HEK293T (cell line): ENCODE results near the gene LUC7L3.

ENCODE experiments used
- CTCF ChIA-PET: fragments of 350-600 bp; formaldehyde crosslinking; extraction: SDS; loops from one replicate; lab custom pipeline; 2021; ENCODE audit warnings: antibody characterized with exemption, inconsistent platforms; lab: Yijun Ruan, JAX
- POLR2A ChIA-PET: fragments of 350-600 bp; formaldehyde crosslinking; extraction: SDS; loops from one replicate; lab custom pipeline; 2020; ENCODE audit warnings: antibody characterized with exemption, inconsistent platforms; lab: Yijun Ruan, JAX
- DNase-seq: peaks from one replicate; pipeline ENCODE4 v3.0.0; 2012; ENCODE audit warnings: mixed read lengths; ENCODE audit errors: extremely low spot score
- ARNT ChIP-seq: fragments of 450-650 bp; IDR thresholded peaks from 2 replicates; pipeline ENCODE4 v1.6.1; 2017; ENCODE audit warnings: mild to moderate bottlenecking
- BHLHE40 ChIP-seq: fragments of 450-650 bp; IDR thresholded peaks from 2 replicates; pipeline ENCODE4 v1.6.1; 2016; ENCODE audit warnings: mild to moderate bottlenecking, moderate library complexity, borderline replicate concordance
- CTBP1 ChIP-seq: fragments of 450-650 bp; IDR thresholded peaks from 2 replicates; pipeline ENCODE4 v1.6.1; 2016; ENCODE audit warnings: borderline replicate concordance
- ELF4 ChIP-seq: fragments of 450-650 bp; IDR thresholded peaks from 2 replicates; pipeline ENCODE4 v1.6.1; 2017; ENCODE audit warnings: antibody characterized with exemption
- FOXA1 ChIP-seq: fragments of 450-650 bp; IDR thresholded peaks from 2 replicates; pipeline ENCODE4 v1.6.1; 2016; ENCODE audit warnings: mild to moderate bottlenecking
- FOXK2 ChIP-seq: fragments of 450-650 bp; IDR thresholded peaks from 2 replicates; pipeline ENCODE4 v1.6.1; 2016; ENCODE audit warnings: mild to moderate bottlenecking
- FOXM1 ChIP-seq: fragments of 450-650 bp; IDR thresholded peaks from 2 replicates; pipeline ENCODE4 v1.6.1; 2017; ENCODE audit warnings: mild to moderate bottlenecking, borderline replicate concordance
- HDGF ChIP-seq: fragments of 450-650 bp; IDR thresholded peaks from 2 replicates; pipeline ENCODE4 v1.6.1; 2017; ENCODE audit warnings: antibody characterized with exemption, borderline replicate concordance
- L3MBTL2 ChIP-seq: fragments of 450-650 bp; conservative IDR thresholded peaks from 2 replicates; pipeline ENCODE4 v1.6.1; 2016; ENCODE audit warnings: mild to moderate bottlenecking
- LEF1 ChIP-seq: fragments of 450-650 bp; IDR thresholded peaks from 2 replicates; pipeline ENCODE4 v1.6.1; 2017; ENCODE audit warnings: mild to moderate bottlenecking, borderline replicate concordance
- NFRKB ChIP-seq: fragments of 450-650 bp; IDR thresholded peaks from 2 replicates; pipeline ENCODE4 v1.6.1; 2016; ENCODE audit warnings: mild to moderate bottlenecking, moderate library complexity
- PKNOX1 ChIP-seq: fragments of 450-650 bp; IDR thresholded peaks from 2 replicates; pipeline ENCODE4 v1.6.1; 2016
- SP1 ChIP-seq: fragments of 450-650 bp; IDR thresholded peaks from 2 replicates; pipeline ENCODE4 v1.6.1; 2017
- SUZ12 ChIP-seq: fragments of 450-650 bp; IDR thresholded peaks from 2 replicates; pipeline ENCODE4 v1.6.1; 2016; ENCODE audit warnings: mild to moderate bottlenecking
- TARDBP ChIP-seq: fragments of 450-650 bp; IDR thresholded peaks from 2 replicates; pipeline ENCODE4 v1.6.1; 2016
- ZNF384 ChIP-seq: fragments of 450-650 bp; IDR thresholded peaks from 2 replicates; pipeline ENCODE4 v1.6.1; 2016

The LUC7L3 gene

DNA sequence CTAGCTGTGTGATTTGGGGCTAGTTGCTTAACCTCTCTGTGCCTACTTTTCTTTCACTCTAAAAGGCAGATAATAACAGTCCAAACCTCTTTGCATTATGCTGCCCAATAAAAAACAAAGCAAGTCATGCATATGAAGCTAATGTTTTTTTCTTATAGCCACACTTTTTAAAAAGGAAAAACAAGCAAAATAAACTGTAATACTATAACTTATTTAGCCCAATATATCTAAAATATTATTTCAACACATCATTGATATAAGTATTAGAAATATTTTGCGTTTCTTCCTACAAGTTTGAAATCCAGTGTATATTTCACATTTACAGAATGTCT, 34.1 kb upstream of the LUC7L3 start:
- POLR2A ChIA-PET, result interaction anchor here (1.1 to 1.5 kb wide), 2 partner anchors 21 to 77 kb away, joined by 3 to 4 read pairs; no protein-coding TSS in a partner anchor
- no peak for DNase-seq
- TF ChIP-seq NFRKB (no peak), L3MBTL2 (no peak), SP1 (no peak)
- CTCF ChIA-PET, result interaction anchor here (1.1 to 1.3 kb wide), 3 partner anchors 10 to 134 kb away, joined by 3 to 6 read pairs (median 3); no protein-coding TSS in a partner anchor

- POLR2A ChIA-PET, result interaction anchor here (1.1 kb wide), 1 partner anchor 77 kb away, joined by 3 read pairs; no protein-coding TSS in a partner anchor
- DNase-seq, result no peak
- no peak for TF ChIP-seq ARNT
- TF ChIP-seq NFRKB, result no peak
- no peak for TF ChIP-seq FOXK2
- no peak for TF ChIP-seq ELF4
- TF ChIP-seq ZNF384, result no peak
- TF ChIP-seq HDGF, result no peak
- TF ChIP-seq FOXM1, result no peak
- TF ChIP-seq TARDBP, result no peak
- CTCF ChIA-PET, result interaction anchor here (1.1 to 1.3 kb wide), 3 partner anchors 9 to 135 kb away, joined by 3 to 6 read pairs (median 3); no protein-coding TSS in a partner anchor
Measured at GRCh38 chr17:50685691-50686493, 33.5 kb upstream of the LUC7L3 start.

DNA sequence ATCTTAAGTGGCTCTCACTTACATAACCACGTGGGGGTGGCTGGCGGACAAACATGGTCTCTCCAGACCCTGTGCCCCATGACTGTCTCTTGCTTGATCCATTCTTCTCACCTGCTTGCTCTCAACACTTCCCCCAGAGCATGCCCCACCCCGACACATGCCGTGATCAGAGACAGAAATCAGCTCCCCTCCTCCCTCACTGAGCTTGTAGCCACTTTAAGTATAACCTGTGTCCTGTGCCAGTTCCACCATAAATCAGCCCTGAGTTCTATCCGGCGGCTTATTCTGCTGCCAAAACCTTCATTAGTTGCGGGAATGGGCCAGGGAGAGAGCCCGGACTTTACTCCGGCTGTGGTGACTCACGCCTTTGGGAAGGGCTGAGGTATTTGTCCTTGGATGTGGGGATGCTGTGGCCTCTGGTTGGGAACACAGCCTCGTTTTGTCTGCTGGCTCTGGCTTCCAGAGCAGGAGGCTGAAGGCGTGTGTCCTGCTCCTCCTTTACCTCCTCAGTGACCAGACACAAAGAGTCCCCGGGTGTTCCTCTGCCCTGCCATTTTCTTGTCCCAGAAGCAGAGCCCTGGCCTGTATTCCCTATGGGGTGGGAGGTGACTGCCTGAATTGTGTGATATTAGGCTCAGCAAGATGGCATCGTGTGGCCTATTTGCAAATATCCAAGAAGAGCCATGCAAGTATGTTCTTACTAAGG, 32.8 kb upstream of the LUC7L3 start:
- no peak for DNase-seq
- CTCF ChIA-PET, result interaction anchor here (1.1 kb wide), 1 partner anchor 136 kb away, joined by 3 read pairs; no protein-coding TSS in a partner anchor

GRCh38 chr17:50687200-50688066, 32.0 kb upstream of the LUC7L3 start:
- DNase-seq, result no peak
- TF ChIP-seq FOXK2 (no peak), ZNF384 (no peak), HDGF (no peak), TARDBP (no peak), SUZ12 (no peak), BHLHE40 (no peak), LEF1 (no peak), SP1 (no peak)
- ChIA-PET POLR2A (no interaction called here), CTCF (no interaction called here)

More for the DNA sequence above, 32.8 kb upstream of the LUC7L3 start:
- POLR2A ChIA-PET, result no interaction called here
- TF ChIP-seq SP1 (no peak), ARNT (no peak), FOXK2 (no peak), LEF1 (no peak), FOXM1 (no peak), CTBP1 (no peak), L3MBTL2 (no peak), NFRKB (no peak), FOXA1 (no peak), TARDBP (no peak), ELF4 (no peak), BHLHE40 (no peak), ZNF384 (no peak), HDGF (no peak), PKNOX1 (no peak), SUZ12 (no peak)

DNA sequence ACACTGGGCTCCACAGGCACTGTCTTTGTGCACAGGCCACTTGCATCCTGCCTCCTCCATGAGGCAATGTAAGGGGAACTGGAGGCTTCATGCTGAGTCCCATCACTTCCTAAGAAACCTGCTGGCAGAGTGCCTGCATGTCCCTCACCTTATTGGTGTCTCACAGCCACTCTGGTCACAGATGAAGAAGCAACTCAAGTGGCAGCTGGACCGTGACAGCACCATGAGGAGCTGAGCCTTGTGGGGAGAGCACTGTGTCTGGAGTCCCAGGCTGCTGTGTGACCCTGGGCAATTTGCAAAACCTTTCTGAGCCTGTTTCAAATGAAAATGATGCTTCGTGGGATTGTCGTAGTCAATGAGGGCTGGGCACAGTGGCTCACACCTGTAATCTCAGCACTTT, 31.2 kb upstream of the LUC7L3 start:
- POLR2A ChIA-PET, result no interaction called here

More for the DNA sequence above, 31.2 kb upstream of the LUC7L3 start:
- CTCF ChIA-PET, result no interaction called here
- TF ChIP-seq ARNT (no peak), NFRKB (no peak), HDGF (no peak), CTBP1 (no peak), FOXM1 (no peak), TARDBP (no peak), FOXA1 (no peak), SUZ12 (no peak), ZNF384 (no peak), ELF4 (no peak), PKNOX1 (no peak), FOXK2 (no peak), SP1 (no peak), LEF1 (no peak), L3MBTL2 (no peak), BHLHE40 (no peak)
- no peak for DNase-seq
